ENCODE results near the gene ANKRD13D. TPM values are rescaled to one million over a fixed set of nuclear protein-coding genes. Genes with fewer than 3 reads are reported as not detected.

Gene ANKRD13D
- total RNA-seq = 59.4 TPM
- long read RNA-seq, transcript ANKRD13D-202 (15 exons, 2,881 nt) = major isoform, 6 of 53 reads
- long read RNA-seq, partial matches to known transcripts = 13 of 53 reads
- long read RNA-seq, other reads (novel, unspliced or antisense) = 28 of 53 reads

DNA sequence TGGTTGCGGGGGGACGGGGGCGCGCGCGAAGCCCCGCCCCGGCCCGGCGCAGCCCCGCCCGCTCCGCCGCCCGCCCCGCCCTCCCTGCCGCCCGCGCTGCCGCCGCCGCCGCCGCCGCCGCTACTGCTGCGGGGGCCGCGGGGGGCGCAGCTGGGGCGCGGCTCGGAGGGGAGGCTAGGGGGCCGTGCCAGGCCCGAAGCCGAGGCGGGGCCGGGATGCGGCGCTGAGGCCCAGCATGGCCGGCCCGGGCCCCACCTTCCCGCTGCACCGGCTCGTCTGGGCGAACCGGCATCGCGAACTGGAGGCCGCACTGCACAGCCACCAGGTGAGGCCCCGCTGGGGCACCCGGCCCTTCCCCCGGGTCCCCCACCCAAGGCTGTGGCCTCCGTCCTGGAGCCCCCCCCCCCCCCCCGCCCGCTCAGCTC is at the start of gene ANKRD13D:
TSS of gene ANKRD13D (plus strand) at position 78 of the 425 bp plus-strand sequence. CDS start at position 236, 158 bp downstream.
- no peak for ATAC-seq
- Histone ChIP-seq H3K36me3 (peaks cover 49% of the 10 kb centered on the region), H3K4me1 (peaks cover 48% of the 10 kb centered on the region), H3K9me3 (no peaks in the 10 kb centered on the region), H3K27me3 (no peaks in the 10 kb centered on the region), H3K4me3 (peak within 1 kb of the TSS; percentile 85), H3K27ac (peak within 1 kb of the TSS; percentile 96)
- TF ChIP-seq, protein P1, sequence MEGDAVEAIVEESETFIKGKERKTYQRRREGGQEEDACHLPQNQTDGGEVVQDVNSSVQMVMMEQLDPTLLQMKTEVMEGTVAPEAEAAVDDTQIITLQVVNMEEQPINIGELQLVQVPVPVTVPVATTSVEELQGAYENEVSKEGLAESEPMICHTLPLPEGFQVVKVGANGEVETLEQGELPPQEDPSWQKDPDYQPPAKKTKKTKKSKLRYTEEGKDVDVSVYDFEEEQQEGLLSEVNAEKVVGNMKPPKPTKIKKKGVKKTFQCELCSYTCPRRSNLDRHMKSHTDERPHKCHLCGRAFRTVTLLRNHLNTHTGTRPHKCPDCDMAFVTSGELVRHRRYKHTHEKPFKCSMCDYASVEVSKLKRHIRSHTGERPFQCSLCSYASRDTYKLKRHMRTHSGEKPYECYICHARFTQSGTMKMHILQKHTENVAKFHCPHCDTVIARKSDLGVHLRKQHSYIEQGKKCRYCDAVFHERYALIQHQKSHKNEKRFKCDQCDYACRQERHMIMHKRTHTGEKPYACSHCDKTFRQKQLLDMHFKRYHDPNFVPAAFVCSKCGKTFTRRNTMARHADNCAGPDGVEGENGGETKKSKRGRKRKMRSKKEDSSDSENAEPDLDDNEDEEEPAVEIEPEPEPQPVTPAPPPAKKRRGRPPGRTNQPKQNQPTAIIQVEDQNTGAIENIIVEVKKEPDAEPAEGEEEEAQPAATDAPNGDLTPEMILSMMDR (IDR thresholded peaks at IDR 0.05) = no peak
- intact Hi-C loops (cut with DNase I) = no loop called here
- no peak for DNase-seq

DNA sequence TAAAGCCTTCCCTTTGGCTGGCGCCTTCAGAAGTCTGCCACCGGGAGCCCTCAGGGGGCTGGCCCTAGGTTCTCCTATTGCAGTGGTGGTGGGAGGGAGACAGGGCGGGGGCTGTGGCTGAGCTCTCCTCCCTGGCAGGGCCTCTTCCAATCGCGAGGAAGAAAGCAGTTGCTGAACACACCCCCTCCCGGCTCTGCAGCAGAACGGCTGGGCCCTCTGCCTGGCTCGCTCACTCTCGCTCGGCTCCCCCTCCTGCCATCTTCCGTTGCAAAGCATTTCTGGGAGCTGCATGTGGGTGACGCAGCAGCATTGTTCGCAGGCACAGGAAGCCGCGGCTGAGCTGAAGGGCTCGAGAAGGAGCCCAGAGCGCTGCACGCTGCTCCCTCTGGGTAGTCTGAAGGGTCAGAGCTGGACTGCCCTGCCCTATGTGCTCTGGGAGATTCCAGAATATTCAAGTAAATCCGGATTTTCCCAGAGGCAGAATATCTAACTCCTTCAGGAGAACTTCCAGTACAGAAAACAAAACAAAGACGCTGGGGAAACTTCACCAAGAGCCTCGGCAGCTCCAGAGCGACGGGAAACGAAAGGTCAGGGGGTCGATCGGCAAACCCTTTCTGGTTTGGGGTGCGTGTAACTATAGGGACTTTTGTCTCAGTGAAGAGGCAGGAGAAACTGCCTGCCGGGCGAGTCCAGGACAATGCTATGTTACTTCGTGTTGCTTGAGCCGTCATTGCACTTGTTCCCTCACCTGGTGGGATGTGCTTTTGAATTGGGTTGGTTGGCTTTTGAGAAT is 49.1 kb upstream of the ANKRD13D start:
- TF ChIP-seq, protein P1 (IDR thresholded peaks at IDR 0.05) = no peak
- no peaks in the 10 kb centered on the region for H3K27me3 ChIP-seq
- DNase-seq = peak; percentile 97
- H3K4me3 ChIP-seq = peak overlapping the region; percentile 78
- H3K36me3 ChIP-seq = peaks cover 26% of the 10 kb centered on the region
- peak; percentile 99 for ATAC-seq
- peaks cover 37% of the 10 kb centered on the region for H3K4me1 ChIP-seq
- H3K27ac ChIP-seq = peak overlapping the region; percentile 98
- intact Hi-C loops (cut with DNase I) = no loop called here
- no peaks in the 10 kb centered on the region for H3K9me3 ChIP-seq

DNA sequence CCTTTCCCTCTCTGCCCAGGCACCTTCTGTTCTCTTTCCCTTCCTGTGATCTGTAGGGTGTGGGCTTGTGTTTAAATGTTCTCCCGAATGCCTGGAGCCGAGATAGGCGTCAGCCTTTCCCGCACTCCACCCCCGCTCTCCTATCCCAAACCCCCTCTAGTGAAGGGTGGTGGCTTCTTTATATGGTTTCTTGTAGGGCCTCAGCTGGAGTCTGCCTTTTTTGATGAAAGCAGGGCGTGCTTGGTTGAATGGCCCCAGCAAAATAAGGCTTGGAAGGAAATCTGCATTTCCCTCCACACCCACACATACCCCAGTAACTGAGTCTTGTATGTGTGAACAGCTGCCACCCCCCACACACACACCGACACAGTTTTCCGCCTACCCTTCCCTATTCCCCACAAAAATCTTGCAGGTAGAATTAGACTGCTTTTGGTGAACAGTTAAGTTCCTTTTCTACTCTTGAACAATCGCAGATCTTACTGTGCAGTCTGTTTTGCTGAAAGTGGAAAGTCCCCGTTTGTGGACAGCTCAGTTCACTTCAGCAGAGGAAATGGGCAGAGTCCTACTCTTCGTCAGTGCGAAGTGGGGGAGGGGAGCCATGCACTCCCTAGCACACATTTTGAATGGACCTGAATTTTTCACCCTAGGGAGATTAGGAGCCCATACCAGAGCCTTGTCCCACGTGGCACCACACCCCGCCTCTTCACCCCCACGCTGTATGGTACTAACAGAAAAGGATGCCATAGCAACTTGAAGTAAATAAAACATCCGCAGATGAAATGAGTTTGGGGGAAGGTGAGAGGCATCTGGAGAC is 48.3 kb upstream of the ANKRD13D start:
- Histone ChIP-seq H3K9me3 (no peaks in the 10 kb centered on the region), H3K27ac (peak overlapping the region; percentile 98), H3K36me3 (peaks cover 30% of the 10 kb centered on the region), H3K4me3 (peak overlapping the region; percentile 78), H3K4me1 (peaks cover 37% of the 10 kb centered on the region), H3K27me3 (no peaks in the 10 kb centered on the region)
- DNase-seq (peak; percentile 83), ATAC-seq (peak; percentile 49)
- intact Hi-C loops (cut with DNase I) = no loop called here
- TF ChIP-seq, protein P1 (IDR thresholded peaks at IDR 0.05) = no peak

DNA sequence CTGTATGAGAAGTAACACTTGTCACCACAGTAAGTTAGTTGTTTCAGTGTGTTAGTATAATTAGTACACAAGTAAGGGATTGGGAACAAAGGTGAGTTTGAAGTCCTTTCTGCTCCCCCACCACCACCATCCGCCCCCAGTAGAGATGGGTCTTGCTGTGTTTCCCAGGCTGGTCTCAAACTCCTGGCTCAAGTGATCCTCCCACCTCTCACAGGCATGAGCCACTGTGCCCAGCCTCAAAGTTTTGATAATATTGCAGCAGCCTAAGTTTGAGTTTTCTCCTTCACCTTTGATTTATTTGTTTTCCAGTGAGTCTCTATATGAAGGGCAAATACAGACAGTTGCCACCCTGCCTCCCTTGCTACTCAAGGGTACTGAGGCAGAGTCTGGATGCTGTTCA is 46.6 kb upstream of the ANKRD13D start:
- no peak for ATAC-seq
- TF ChIP-seq, protein P1 (IDR thresholded peaks at IDR 0.05) = no peak
- H3K9me3 ChIP-seq = no peaks in the 10 kb centered on the region
- H3K27me3 ChIP-seq = no peaks in the 10 kb centered on the region
- no peak for DNase-seq
- peaks cover 48% of the 10 kb centered on the region for H3K36me3 ChIP-seq
- H3K4me3 ChIP-seq = no peak overlapping the region
- intact Hi-C loops (cut with DNase I) = no loop called here
- H3K27ac ChIP-seq = peak overlapping the region; percentile 20
- H3K4me1 ChIP-seq = peaks cover 37% of the 10 kb centered on the region

DNA sequence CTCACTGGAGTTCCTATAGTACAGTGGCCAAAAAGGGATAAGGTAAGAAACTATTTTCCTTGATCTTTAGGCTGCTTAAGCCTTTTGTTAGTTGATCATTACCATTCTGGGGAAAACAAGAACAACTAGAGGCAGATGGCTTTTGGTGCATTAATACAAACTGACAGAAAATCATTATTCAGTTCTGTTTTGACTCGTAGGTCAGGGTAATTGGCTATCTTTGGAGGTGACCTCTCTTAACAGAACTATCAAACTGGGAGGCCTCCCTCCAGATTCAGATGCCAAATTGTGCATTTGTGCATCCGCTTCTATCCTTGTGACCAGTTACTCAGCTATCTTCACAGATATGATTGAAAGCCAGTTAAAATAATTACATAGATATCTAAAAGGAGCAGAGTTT is 46.1 kb upstream of the ANKRD13D start:
- Histone ChIP-seq H3K4me1 (peaks cover 37% of the 10 kb centered on the region), H3K4me3 (no peak overlapping the region), H3K27me3 (no peaks in the 10 kb centered on the region), H3K9me3 (no peaks in the 10 kb centered on the region), H3K27ac (peak overlapping the region; percentile 20), H3K36me3 (peaks cover 53% of the 10 kb centered on the region)
- DNase-seq (no peak), ATAC-seq (no peak)
- TF ChIP-seq, protein P1 (IDR thresholded peaks at IDR 0.05) = no peak
- intact Hi-C loops (cut with DNase I) = no loop called here

Data from upper lobe of right lung (tissue), 1 donor.